ENCODE results near the gene FKBP7. TPM values are rescaled to one million over a fixed set of nuclear protein-coding genes. Genes with fewer than 3 reads are reported as not detected.

Gene FKBP7
- total and polyA plus RNA-seq, 5 donors from 2014 or later = 0.42 to 3.1 (median 0.59) TPM

DNA sequence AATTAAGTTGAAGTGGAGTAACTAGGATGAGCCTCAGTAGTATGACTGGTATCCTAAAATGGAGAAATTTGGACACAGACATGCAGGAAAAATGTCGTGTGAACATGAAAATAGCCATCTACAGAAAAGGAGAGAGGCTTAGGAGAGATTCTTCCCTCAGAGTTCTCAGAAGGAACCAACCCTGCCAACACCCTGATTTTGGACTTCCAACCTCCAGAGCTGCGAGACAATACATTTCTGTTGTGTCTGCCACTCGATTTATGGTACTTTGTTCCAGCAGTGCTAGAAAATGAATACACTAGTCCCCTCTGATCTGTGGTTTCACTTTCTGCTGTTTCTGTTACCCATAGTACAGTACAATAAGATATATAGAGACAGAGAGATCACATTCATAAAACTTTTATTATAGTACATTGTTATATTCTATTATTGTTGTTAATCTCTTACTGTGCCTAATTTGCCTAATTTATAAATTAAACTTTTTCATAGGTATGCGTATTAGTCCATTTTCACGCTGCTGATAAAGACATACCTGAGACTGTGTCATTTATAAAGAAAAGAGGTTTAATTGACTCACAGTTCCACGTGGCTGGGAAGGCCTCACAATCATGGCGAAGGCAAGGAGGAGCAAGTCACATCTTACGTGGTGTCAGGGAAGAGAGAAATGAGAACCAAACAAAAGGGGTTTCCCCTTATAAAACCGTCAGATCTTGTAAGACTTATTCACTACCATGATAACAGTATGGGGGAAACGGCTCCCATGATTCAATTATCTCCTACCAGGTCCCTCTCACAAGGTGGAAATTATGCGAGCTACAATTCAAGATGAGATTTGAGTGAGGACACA is 43.1 kb upstream of the FKBP7 start:
- H3K4me3 Mint-ChIP-seq = peak overlapping the region; percentile 8 to 58 (median 34)
- H3K9me3 Mint-ChIP-seq = peaks cover 0 to 3% (median 0%) of the 10 kb centered on the region in 7 donors
- H3K4me1 Mint-ChIP-seq = peaks cover 18 to 58% (median 32%) of the 10 kb centered on the region in 4 donors
- peak in 2 of 3 donors; percentile 8 to 45 for DNase-seq
- no peaks in the 10 kb centered on the region for H3K27me3 Mint-ChIP-seq
- H3K27me3 ChIP-seq (ENCODE audit: control insufficient read depth, insufficient read depth, low read length) = no peaks in the 10 kb centered on the region
- H3K36me3 ChIP-seq (ENCODE audit: control insufficient read depth, insufficient read depth, low read length) = peaks cover under 1% of the 10 kb centered on the region
- peaks cover 12% of the 10 kb centered on the region for H3K4me1 ChIP-seq (ENCODE audit: control insufficient read depth, insufficient read depth, low read length, poor library complexity, severe bottlenecking)
- ATAC-seq (ENCODE audit: low read depth in 2 of 2) = no peak
- peaks cover 5% of the 10 kb centered on the region for H3K36me3 Mint-ChIP-seq
- peak overlapping the region; percentile 50 for H3K27ac ChIP-seq (ENCODE audit: insufficient read depth, low read length, poor library complexity, severe bottlenecking)
- peak overlapping the region; percentile 45 for H3K4me3 ChIP-seq (ENCODE audit: low read depth, low read length)
- no peaks in the 10 kb centered on the region for H3K9me3 ChIP-seq (ENCODE audit: control insufficient read depth in 2 of 2, low read length in 2 of 2)
- H3K27ac Mint-ChIP-seq = peak overlapping the region in 2 of 3 donors; percentile 31 to 77

DNA sequence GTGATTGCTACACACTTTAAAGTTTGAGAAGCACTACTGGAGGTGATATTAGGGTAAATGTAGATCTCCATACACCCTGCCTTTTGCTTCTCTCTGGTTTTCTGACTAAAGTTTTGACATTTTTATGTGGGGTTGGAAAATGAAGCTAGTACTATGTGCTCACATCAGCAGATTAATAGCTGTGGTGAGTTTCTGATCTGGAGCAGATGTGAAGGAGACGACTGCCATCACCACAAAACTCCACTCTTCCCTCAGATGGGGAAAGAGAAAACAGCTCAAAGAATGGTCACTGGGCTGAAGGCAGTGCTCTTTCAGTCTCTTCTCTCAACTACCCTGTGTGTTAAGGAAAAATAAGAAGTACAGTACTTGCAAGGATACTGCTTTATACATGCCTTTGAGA is 39.1 kb upstream of the FKBP7 start:
- H3K27me3 Mint-ChIP-seq = no peaks in the 10 kb centered on the region
- no peak overlapping the region for H3K27ac Mint-ChIP-seq

DNA sequence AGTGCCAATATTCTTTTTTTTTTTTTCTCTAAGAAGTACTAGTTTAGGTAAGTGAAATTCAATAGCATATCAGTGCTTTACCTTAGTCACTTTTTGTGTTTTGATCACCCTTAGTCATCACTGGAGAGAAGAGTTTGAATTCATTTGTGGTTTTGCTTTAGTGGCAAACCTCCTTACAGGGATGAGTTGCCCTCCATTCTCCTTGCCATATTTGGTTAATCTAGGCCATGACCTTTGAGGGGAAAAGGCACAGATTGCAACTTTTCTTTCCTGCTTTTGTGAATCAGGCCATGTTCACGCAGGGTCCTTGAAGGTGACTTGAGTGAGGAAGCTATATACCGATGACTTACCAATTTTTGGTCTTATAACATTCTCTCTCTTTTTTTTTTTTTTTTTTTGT is 36.3 kb upstream of the FKBP7 start:
- Mint-ChIP-seq H3K4me1 (peaks cover 12 to 18% (median 15%) of the 10 kb centered on the region in 4 donors), H3K36me3 (peaks cover 6% of the 10 kb centered on the region), H3K4me3 (no peak overlapping the region), H3K27ac (peak overlapping the region in 1 of 3 donors; percentile 53), H3K27me3 (no peaks in the 10 kb centered on the region), H3K9me3 (peaks cover 0 to 1% (median 0%) of the 10 kb centered on the region in 7 donors)
- Histone ChIP-seq H3K27me3 (ENCODE audit: control insufficient read depth, insufficient read depth, low read length) (no peaks in the 10 kb centered on the region), H3K4me3 (ENCODE audit: low read depth, low read length) (no peak overlapping the region), H3K36me3 (ENCODE audit: control insufficient read depth, insufficient read depth, low read length) (peaks cover 12% of the 10 kb centered on the region), H3K27ac (ENCODE audit: insufficient read depth, low read length, poor library complexity, severe bottlenecking) (no peak overlapping the region), H3K4me1 (ENCODE audit: control insufficient read depth, insufficient read depth, low read length, poor library complexity, severe bottlenecking) (peaks cover 11% of the 10 kb centered on the region), H3K9me3 (ENCODE audit: control insufficient read depth in 2 of 2, low read length in 2 of 2) (no peaks in the 10 kb centered on the region)
- peak in 1 of 3 donors; percentile 70 for DNase-seq
- ATAC-seq (ENCODE audit: low read depth in 2 of 2) = peak; percentile 47 to 58

More for the DNA sequence above, 39.1 kb upstream of the FKBP7 start:
- Mint-ChIP-seq H3K36me3 (no peaks in the 10 kb centered on the region), H3K4me3 (no peak overlapping the region), H3K4me1 (peaks cover 18 to 39% (median 25%) of the 10 kb centered on the region in 4 donors), H3K9me3 (peaks cover 0 to 3% (median 0%) of the 10 kb centered on the region in 7 donors)
- H3K36me3 ChIP-seq (ENCODE audit: control insufficient read depth, insufficient read depth, low read length) = peaks cover 3% of the 10 kb centered on the region
- H3K4me3 ChIP-seq (ENCODE audit: low read depth, low read length) = no peak overlapping the region
- H3K27me3 ChIP-seq (ENCODE audit: control insufficient read depth, insufficient read depth, low read length) = no peaks in the 10 kb centered on the region
- ATAC-seq (ENCODE audit: low read depth in 2 of 2) (no peak), DNase-seq (no peak)
- no peaks in the 10 kb centered on the region for H3K9me3 ChIP-seq (ENCODE audit: control insufficient read depth in 2 of 2, low read length in 2 of 2)
- peaks cover 11% of the 10 kb centered on the region for H3K4me1 ChIP-seq (ENCODE audit: control insufficient read depth, insufficient read depth, low read length, poor library complexity, severe bottlenecking)
- H3K27ac ChIP-seq (ENCODE audit: insufficient read depth, low read length, poor library complexity, severe bottlenecking) = no peak overlapping the region

DNA sequence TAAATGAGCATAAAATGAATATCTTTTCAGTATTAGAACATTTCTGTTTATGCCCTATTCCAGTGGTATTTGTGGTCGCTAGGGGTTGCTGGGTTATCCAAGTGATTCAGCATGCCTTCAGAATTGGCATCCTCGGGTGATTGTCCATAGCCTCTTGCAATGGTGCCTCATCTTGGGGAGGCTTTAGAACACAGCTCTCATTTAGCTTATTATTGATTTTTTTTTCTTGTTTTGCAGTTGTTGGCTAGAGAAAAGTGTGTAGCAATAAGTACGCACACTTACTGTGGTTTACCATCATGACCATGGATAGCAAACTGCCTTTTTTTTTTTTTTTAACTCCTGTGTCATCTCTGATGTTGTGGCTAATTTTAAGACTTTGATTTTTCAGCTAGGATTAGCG is 35.5 kb upstream of the FKBP7 start:
- Histone ChIP-seq H3K4me1 (ENCODE audit: control insufficient read depth, insufficient read depth, low read length, poor library complexity, severe bottlenecking) (peaks cover 11% of the 10 kb centered on the region), H3K36me3 (ENCODE audit: control insufficient read depth, insufficient read depth, low read length) (peaks cover 17% of the 10 kb centered on the region), H3K27ac (ENCODE audit: insufficient read depth, low read length, poor library complexity, severe bottlenecking) (no peak overlapping the region), H3K4me3 (ENCODE audit: low read depth, low read length) (no peak overlapping the region), H3K27me3 (ENCODE audit: control insufficient read depth, insufficient read depth, low read length) (no peaks in the 10 kb centered on the region), H3K9me3 (ENCODE audit: control insufficient read depth in 2 of 2, low read length in 2 of 2) (no peaks in the 10 kb centered on the region)
- ATAC-seq (ENCODE audit: low read depth in 2 of 2) (no peak), DNase-seq (no peak)
- peaks cover 12 to 16% (median 14%) of the 10 kb centered on the region in 4 donors for H3K4me1 Mint-ChIP-seq
- no peak overlapping the region for H3K4me3 Mint-ChIP-seq
- H3K27ac Mint-ChIP-seq = no peak overlapping the region
- H3K36me3 Mint-ChIP-seq = peaks cover 9% of the 10 kb centered on the region
- H3K27me3 Mint-ChIP-seq = no peaks in the 10 kb centered on the region
- peaks cover 0 to 1% (median 0%) of the 10 kb centered on the region in 7 donors for H3K9me3 Mint-ChIP-seq

DNA sequence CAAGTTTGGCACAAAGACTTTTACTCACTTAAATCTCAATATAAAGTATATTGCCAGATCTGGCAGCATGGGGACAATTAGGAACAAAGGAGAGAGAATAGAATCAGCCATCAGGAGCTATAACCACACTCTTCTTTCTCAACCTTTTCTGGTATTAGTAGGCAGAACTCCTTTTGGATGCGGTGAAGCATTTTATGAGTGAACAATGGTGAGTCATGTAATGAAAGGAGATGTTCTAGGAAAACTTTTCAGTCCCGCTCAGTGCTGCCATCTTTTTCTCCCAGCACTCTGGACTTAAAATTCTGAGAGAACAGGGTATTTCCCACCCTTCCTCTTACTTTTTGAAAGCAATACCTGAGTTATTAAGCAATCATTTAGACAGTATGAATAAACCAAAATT is 34.1 kb upstream of the FKBP7 start:
- H3K36me3 ChIP-seq (ENCODE audit: control insufficient read depth, insufficient read depth, low read length) = peaks cover 19% of the 10 kb centered on the region
- H3K27me3 ChIP-seq (ENCODE audit: control insufficient read depth, insufficient read depth, low read length) = no peaks in the 10 kb centered on the region
- Mint-ChIP-seq H3K36me3 (peaks cover 9% of the 10 kb centered on the region), H3K4me1 (peaks cover 12 to 18% (median 14%) of the 10 kb centered on the region in 4 donors), H3K27ac (no peak overlapping the region), H3K27me3 (no peaks in the 10 kb centered on the region), H3K4me3 (no peak overlapping the region), H3K9me3 (peaks cover 0 to 1% (median 0%) of the 10 kb centered on the region in 7 donors)
- ATAC-seq (ENCODE audit: low read depth in 2 of 2) = no peak
- H3K27ac ChIP-seq (ENCODE audit: insufficient read depth, low read length, poor library complexity, severe bottlenecking) = no peak overlapping the region
- H3K4me3 ChIP-seq (ENCODE audit: low read depth, low read length) = no peak overlapping the region
- no peak for DNase-seq
- peaks cover 11% of the 10 kb centered on the region for H3K4me1 ChIP-seq (ENCODE audit: control insufficient read depth, insufficient read depth, low read length, poor library complexity, severe bottlenecking)
- no peaks in the 10 kb centered on the region for H3K9me3 ChIP-seq (ENCODE audit: control insufficient read depth in 2 of 2, low read length in 2 of 2)

DNA sequence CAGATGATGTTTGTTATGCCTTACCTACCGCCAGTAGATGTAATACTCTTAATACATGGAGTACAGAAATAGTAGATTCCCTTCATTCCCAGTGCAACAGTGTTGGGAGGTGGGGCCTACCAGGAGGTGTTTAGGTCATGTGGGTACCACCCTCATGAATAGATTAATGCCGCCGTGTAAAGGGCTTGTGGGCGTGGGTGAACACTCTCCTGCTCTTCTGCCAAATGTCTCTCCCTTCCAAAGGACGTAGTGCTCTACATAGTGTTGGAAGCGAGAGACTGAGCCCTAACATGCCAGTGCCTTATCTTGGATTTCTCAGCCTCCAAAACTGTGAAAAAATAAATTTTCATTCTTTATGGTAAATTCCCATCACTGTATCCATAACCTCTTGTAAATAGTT is 32.0 kb upstream of the FKBP7 start:
- no peak overlapping the region for H3K27ac Mint-ChIP-seq

DNA sequence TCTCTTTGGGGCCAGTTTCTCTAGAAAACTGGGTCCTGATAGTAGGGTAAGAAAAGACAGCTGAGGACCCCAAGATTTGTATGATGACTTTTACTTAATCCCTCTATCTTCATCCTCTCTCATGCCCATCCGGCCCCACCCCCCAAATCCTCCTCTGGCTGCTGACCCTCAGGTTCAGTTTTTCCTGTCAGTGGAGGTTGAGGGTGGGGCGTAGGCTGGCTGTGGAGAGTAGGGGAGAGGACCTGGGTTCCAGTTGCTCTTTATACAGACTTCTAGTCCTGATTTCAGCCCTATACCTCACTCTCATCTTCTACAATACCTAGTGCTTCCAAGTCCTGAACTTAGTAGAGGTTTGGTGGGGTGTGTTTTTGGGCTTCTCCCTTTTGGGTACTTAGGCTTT is 30.2 kb upstream of the FKBP7 start:
- no peaks in the 10 kb centered on the region for H3K9me3 ChIP-seq (ENCODE audit: control insufficient read depth in 2 of 2, low read length in 2 of 2)
- Mint-ChIP-seq H3K4me3 (no peak overlapping the region), H3K27ac (no peak overlapping the region), H3K9me3 (peaks cover 0 to 1% (median 0%) of the 10 kb centered on the region in 7 donors), H3K27me3 (no peaks in the 10 kb centered on the region), H3K36me3 (peaks cover 17% of the 10 kb centered on the region), H3K4me1 (peaks cover 0 to 10% (median 0%) of the 10 kb centered on the region in 4 donors)
- H3K4me3 ChIP-seq (ENCODE audit: low read depth, low read length) = no peak overlapping the region
- no peak overlapping the region for H3K27ac ChIP-seq (ENCODE audit: insufficient read depth, low read length, poor library complexity, severe bottlenecking)
- H3K36me3 ChIP-seq (ENCODE audit: control insufficient read depth, insufficient read depth, low read length) = peaks cover 41% of the 10 kb centered on the region
- H3K4me1 ChIP-seq (ENCODE audit: control insufficient read depth, insufficient read depth, low read length, poor library complexity, severe bottlenecking) = no peaks in the 10 kb centered on the region
- DNase-seq (no peak), ATAC-seq (ENCODE audit: low read depth in 2 of 2) (no peak)
- H3K27me3 ChIP-seq (ENCODE audit: control insufficient read depth, insufficient read depth, low read length) = no peaks in the 10 kb centered on the region

More for the DNA sequence above, 32.0 kb upstream of the FKBP7 start:
- H3K27ac ChIP-seq (ENCODE audit: insufficient read depth, low read length, poor library complexity, severe bottlenecking) = no peak overlapping the region
- no peaks in the 10 kb centered on the region for H3K9me3 ChIP-seq (ENCODE audit: control insufficient read depth in 2 of 2, low read length in 2 of 2)
- no peaks in the 10 kb centered on the region for H3K27me3 ChIP-seq (ENCODE audit: control insufficient read depth, insufficient read depth, low read length)
- peaks cover 26% of the 10 kb centered on the region for H3K36me3 ChIP-seq (ENCODE audit: control insufficient read depth, insufficient read depth, low read length)
- Mint-ChIP-seq H3K4me1 (peaks cover 12 to 18% (median 14%) of the 10 kb centered on the region in 4 donors), H3K9me3 (peaks cover 0 to 1% (median 0%) of the 10 kb centered on the region in 7 donors), H3K4me3 (no peak overlapping the region), H3K36me3 (peaks cover 13% of the 10 kb centered on the region), H3K27me3 (no peaks in the 10 kb centered on the region)
- ATAC-seq (ENCODE audit: low read depth in 2 of 2) (no peak), DNase-seq (no peak)
- no peak overlapping the region for H3K4me3 ChIP-seq (ENCODE audit: low read depth, low read length)
- peaks cover 11% of the 10 kb centered on the region for H3K4me1 ChIP-seq (ENCODE audit: control insufficient read depth, insufficient read depth, low read length, poor library complexity, severe bottlenecking)
